Panc1 (cell line): ENCODE data around the gene LINC01488. TPM values are rescaled to one million over a fixed set of nuclear protein-coding genes. Genes with fewer than 3 reads are reported as not detected.

ENCODE experiments used
- ATAC-seq: fragments of 200-7000 bp; cut with Tn5 transposase; 2 replicates; pipeline ENCODE4 v1.9.1; 2020; ENCODE audit warnings: mild to moderate bottlenecking, moderate library complexity
- BruUV-seq: library from RNA; stranded (reverse); fragments of 400-500 nt; replicated peaks from 2 replicates; lab custom pipeline; 2021; lab: Mats Ljungman, UMichigan
- CTCF ChIA-PET: fragments of 300-600 bp; sonication (Branson Sonifier 250); formaldehyde crosslinking; loops from one replicate; lab custom pipeline; 2022; ENCODE audit warnings: antibody characterized with exemption; lab: Charles Lee
- POLR2A ChIA-PET: fragments of 300-600 bp; sonication (Branson Sonifier 250); formaldehyde crosslinking; loops from one replicate; lab custom pipeline; 2022; ENCODE audit warnings: antibody characterized with exemption; lab: Charles Lee
- DNase-seq: peaks from one replicate; pipeline ENCODE4 v3.0.0-alpha.2; 2010; ENCODE audit warnings: low read depth, low spot score
- H3K27ac ChIP-seq: 2 replicates; pipeline ENCODE4 v1.5.1; 2011; ENCODE audit warnings: mild to moderate bottlenecking, low read length, inconsistent platforms
- H3K27me3 ChIP-seq: fragments of 200-500 bp; sonication (Bioruptor generic); 2 replicates; pipeline ENCODE4 v1.6.0; 2014; ENCODE audit warnings: low read length, inconsistent platforms; ENCODE audit not compliant: control insufficient read depth, insufficient read depth
- H3K36me3 ChIP-seq: fragments of 200-500 bp; sonication (Bioruptor generic); 2 replicates; pipeline ENCODE4 v1.5.1; 2014; ENCODE audit warnings: inconsistent platforms, mild to moderate bottlenecking, low read length, moderate library complexity; ENCODE audit not compliant: control insufficient read depth, insufficient read depth
- H3K4me1 ChIP-seq: 2 replicates; pipeline ENCODE4 v1.5.1; 2011; ENCODE audit warnings: inconsistent platforms, mild to moderate bottlenecking, low read length, moderate library complexity; ENCODE audit not compliant: control insufficient read depth, insufficient read depth
- H3K4me3 ChIP-seq, 2 experiments: 2 replicates each; pipeline ENCODE4 v1.5.1; 2011 to 2012; ENCODE audit warnings: low read depth in 2 of 2, low read length in 2 of 2, mild to moderate bottlenecking in 2 of 2, inconsistent platforms in 1 of 2, moderate library complexity in 1 of 2
- H3K9me3 ChIP-seq: fragments of 200-500 bp; sonication (Bioruptor generic); 2 replicates; pipeline ENCODE4 v1.5.1; 2014; ENCODE audit warnings: low read depth, mild to moderate bottlenecking, inconsistent platforms, low read length, moderate library complexity; ENCODE audit not compliant: control insufficient read depth, insufficient read depth
- CTCF ChIP-seq: fragments of 450-650 bp; IDR thresholded peaks from 2 replicates; pipeline ENCODE4 v1.5.1; 2017; ENCODE audit warnings: mild to moderate bottlenecking
- POLR2AphosphoS5 ChIP-seq: IDR thresholded peaks from 2 replicates; pipeline ENCODE4 v1.6.1; 2012; ENCODE audit warnings: mild to moderate bottlenecking, low read depth, low read length, moderate library complexity
- REST ChIP-seq, 2 experiments: IDR thresholded peaks; 2 replicates each; pipeline ENCODE4 v1.6.1; 2011 to 2012; ENCODE audit warnings: low read depth in 2 of 2, control low read depth in 1 of 2, low read length in 1 of 2, mild to moderate bottlenecking in 1 of 2, moderate library complexity in 1 of 2; ENCODE audit not compliant: insufficient read depth in 1 of 2
- SIN3A ChIP-seq: IDR thresholded peaks from 2 replicates; pipeline ENCODE4 v1.6.1; 2012; ENCODE audit warnings: low read depth, mild to moderate bottlenecking, low read length, moderate library complexity, borderline replicate concordance; ENCODE audit not compliant: insufficient read depth
- TCF7L2 ChIP-seq: IDR thresholded peaks from 2 replicates; pipeline ENCODE4 v1.6.1; 2011; ENCODE audit warnings: mild to moderate bottlenecking, low read depth, low read length, inconsistent platforms
- in situ Hi-C: cut with HindIII; loops from 2 replicates; pipeline ENCODE4 v1.10.0; 2016; ENCODE audit warnings: low sequenced_read_pairs, low pct_unique_long_range_greater_than_20kb
- intact Hi-C: fragments of 100-400 bp; cut with micrococcal nuclease; formaldehyde crosslinking; loops from one replicate; pipeline ENCODE4 v1.10.0; 2022; ENCODE audit not compliant: unreplicated experiment
- total RNA-seq: library from RNA; stranded (reverse); gene quantifications from one replicate; pipeline ENCODE4 v1.2.1, GENCODE V29; 2021; ENCODE audit not compliant: unreplicated experiment

The LINC01488 gene
- total RNA-seq, 1 experiment from 2014 or later = not detected

GRCh38 chr11:69509846-69510390 lies 28.5 kb downstream of the LINC01488 start:
- Histone ChIP-seq H3K4me3 (no peak overlapping the region), H3K4me1 (no peaks in the 10 kb centered on the region), H3K27me3 (no peaks in the 10 kb centered on the region), H3K36me3 (no peaks in the 10 kb centered on the region), H3K9me3 (no peaks in the 10 kb centered on the region), H3K27ac (no peak overlapping the region)
- ChIA-PET POLR2A (no interaction called here), CTCF (no interaction called here)
- DNase-seq (no peak), ATAC-seq (no peak)
- intact Hi-C loops (no loop called here), in situ Hi-C loops (loop anchor here (10.0 kb wide), 1 partner anchor 105 kb away; no protein-coding TSS in a partner anchor)
- BruUV-seq = no TSS peak
- TF ChIP-seq REST (IDR thresholded peaks at IDR 0.05; ENCODE audit: insufficient read depth in 1 of 2, low read depth in 2 of 2, low read length in 1 of 2) = no peak
- TF ChIP-seq CTCF = no peak
- TF ChIP-seq TCF7L2 = no peak
- no peak for TF ChIP-seq SIN3A
- TF ChIP-seq POLR2AphosphoS5 = no peak

GRCh38 chr11:69510471-69511357 lies 29.3 kb downstream of the LINC01488 start:
- Histone ChIP-seq H3K36me3 (no peaks in the 10 kb centered on the region), H3K4me3 (no peak overlapping the region), H3K4me1 (no peaks in the 10 kb centered on the region), H3K9me3 (no peaks in the 10 kb centered on the region), H3K27me3 (no peaks in the 10 kb centered on the region), H3K27ac (no peak overlapping the region)
- in situ Hi-C loops = no loop called here
- ChIA-PET CTCF (no interaction called here), POLR2A (no interaction called here)
- intact Hi-C loops = no loop called here
- ATAC-seq = 0 out of 2 replicates have a peak, but pooled peaks have one; percentile 9
- BruUV-seq = no TSS peak
- TF ChIP-seq TCF7L2 = no peak
- no peak for TF ChIP-seq CTCF
- TF ChIP-seq REST (IDR thresholded peaks at IDR 0.05; ENCODE audit: insufficient read depth in 1 of 2, low read depth in 2 of 2, low read length in 1 of 2) = no peak
- no peak for DNase-seq
